OCI-LY3 (cell line): ENCODE measurements around the gene SLC12A8.

Experiments used
- H2AFZ ChIP-seq: fragments of 200-600, 300-600 bp; shearing (Covaris generic); 2 replicates; pipeline ENCODE4 v1.6.0; 2014; ENCODE audit warnings: antibody characterized with exemption, low read depth, low read length
- H3K27ac ChIP-seq: fragments of 200-600, 300-600 bp; sonication (generic); 2 replicates; pipeline ENCODE4 v1.5.1; 2014; ENCODE audit warnings: mild to moderate bottlenecking, low read length, moderate library complexity, mixed read lengths
- H3K27me3 ChIP-seq: fragments of 200-600, 300-600 bp; sonication (generic); 2 replicates; pipeline ENCODE4 v1.6.1; 2014; ENCODE audit warnings: low read depth, low read length, mixed read lengths
- H3K36me3 ChIP-seq: fragments of 200-600, 300-600 bp; sonication (generic); replicated peaks from 2 replicates; pipeline ENCODE3; 2014; ENCODE audit warnings: low read depth, low read length, mixed read lengths
- H3K4me1 ChIP-seq: fragments of 300-600, 200-600 bp; sonication (generic); 2 replicates; pipeline ENCODE4 v1.6.1; 2014; ENCODE audit warnings: low read length, mixed read lengths
- H3K4me2 ChIP-seq: fragments of 200-600, 300-600 bp; sonication (generic); 2 replicates; pipeline ENCODE4 v1.6.1; 2014; ENCODE audit warnings: low read length, mixed read lengths
- H3K4me3 ChIP-seq: fragments of 300-600, 200-600 bp; sonication (generic); 2 replicates; pipeline ENCODE4 v1.5.1; 2014; ENCODE audit warnings: antibody characterized with exemption, mild to moderate bottlenecking, low read length, moderate library complexity
- H3K79me2 ChIP-seq: fragments of 300-600, 200-600 bp; shearing (Covaris generic); 2 replicates; pipeline ENCODE4 v1.6.1; 2014; ENCODE audit warnings: mild to moderate bottlenecking, low read length, mixed read lengths
- H3K9ac ChIP-seq: fragments of 300-600, 200-600 bp; shearing (Covaris generic); 2 replicates; pipeline ENCODE4 v1.6.0; 2014; ENCODE audit warnings: mild to moderate bottlenecking, low read length, moderate library complexity
- H3K9me3 ChIP-seq: fragments of 200-600, 300-600 bp; shearing (Covaris generic); 2 replicates; pipeline ENCODE4 v1.6.1; 2014; ENCODE audit warnings: low read length, mixed read lengths; ENCODE audit not compliant: insufficient read depth
- H4K20me1 ChIP-seq: fragments of 200-600, 300-600 bp; sonication (generic); 2 replicates; pipeline ENCODE4 v1.6.1; 2016; ENCODE audit warnings: low read length, mixed read lengths; ENCODE audit not compliant: insufficient read depth
- CTCF ChIP-seq: fragments of 200-600, 300-600 bp; sonication (generic); IDR thresholded peaks from 2 replicates; pipeline ENCODE4 v1.5.1; 2014; ENCODE audit warnings: antibody characterized with exemption, low read length, low read depth
- EZH2phosphoT487 ChIP-seq: fragments of 200-600 bp; shearing (Covaris generic); IDR thresholded peaks from 2 replicates; pipeline ENCODE4 v1.6.1; 2018; ENCODE audit warnings: antibody characterized with exemption, mixed run types, low read depth

Gene SLC12A8

DNA sequence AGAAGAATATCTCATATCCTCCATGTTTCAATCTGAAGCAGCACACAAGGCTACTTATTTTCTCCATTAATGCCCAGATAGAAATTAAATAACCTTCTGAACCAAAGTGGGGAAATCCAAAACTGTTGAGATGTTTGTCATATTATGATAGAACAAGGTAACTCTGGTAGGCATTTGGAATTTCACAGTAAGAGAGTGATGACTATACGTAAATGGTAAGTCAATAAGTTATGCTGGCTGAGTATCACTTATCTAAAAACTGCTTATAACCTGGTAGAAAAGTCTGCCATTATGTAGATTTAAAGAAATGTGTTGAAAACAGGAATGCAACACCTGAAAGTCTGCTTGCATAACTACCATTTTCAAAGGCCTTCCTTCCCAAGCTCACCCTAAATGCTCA, 17.2 kb upstream of the SLC12A8 start:
- Histone ChIP-seq H3K27ac (no peak overlapping the region), H3K4me3 (no peak overlapping the region), H3K27me3 (no peaks in the 10 kb centered on the region), H2AFZ (no peak overlapping the region), H3K79me2 (no peaks in the 10 kb centered on the region), H3K36me3 (peaks cover 14% of the 10 kb centered on the region), H4K20me1 (no peaks in the 10 kb centered on the region), H3K9ac (no peak overlapping the region), H3K4me1 (no peaks in the 10 kb centered on the region), H3K4me2 (no peak overlapping the region), H3K9me3 (no peaks in the 10 kb centered on the region)
- TF ChIP-seq EZH2phosphoT487 (no peak), CTCF (no peak)

- H3K79me2 ChIP-seq: no peaks in the 10 kb centered on the region
- H3K4me2 ChIP-seq: no peak overlapping the region
- peaks cover 14% of the 10 kb centered on the region for H3K36me3 ChIP-seq
- no peak overlapping the region for H3K4me3 ChIP-seq
- no peaks in the 10 kb centered on the region for H3K4me1 ChIP-seq
- H3K9me3 ChIP-seq: no peaks in the 10 kb centered on the region
- H3K27ac ChIP-seq: no peak overlapping the region
- no peak for TF ChIP-seq CTCF
- TF ChIP-seq EZH2phosphoT487: no peak
- H3K9ac ChIP-seq: no peak overlapping the region
- no peak overlapping the region for H2AFZ ChIP-seq
- no peaks in the 10 kb centered on the region for H3K27me3 ChIP-seq
- H4K20me1 ChIP-seq: no peaks in the 10 kb centered on the region
Observed at GRCh38 chr3:125229168-125229567, 16.6 kb upstream of the SLC12A8 start.

GRCh38 chr3:125221831-125222230, 9.3 kb upstream of the SLC12A8 start:
- Histone ChIP-seq H3K79me2 (no peaks in the 10 kb centered on the region), H3K27me3 (no peaks in the 10 kb centered on the region), H3K36me3 (no peaks in the 10 kb centered on the region), H3K4me2 (no peak overlapping the region), H3K9me3 (no peaks in the 10 kb centered on the region), H3K27ac (no peak overlapping the region), H4K20me1 (no peaks in the 10 kb centered on the region), H3K9ac (no peak overlapping the region), H3K4me3 (no peak overlapping the region), H3K4me1 (no peaks in the 10 kb centered on the region), H2AFZ (no peak overlapping the region)
- TF ChIP-seq CTCF: no peak
- TF ChIP-seq EZH2phosphoT487: no peak

DNA sequence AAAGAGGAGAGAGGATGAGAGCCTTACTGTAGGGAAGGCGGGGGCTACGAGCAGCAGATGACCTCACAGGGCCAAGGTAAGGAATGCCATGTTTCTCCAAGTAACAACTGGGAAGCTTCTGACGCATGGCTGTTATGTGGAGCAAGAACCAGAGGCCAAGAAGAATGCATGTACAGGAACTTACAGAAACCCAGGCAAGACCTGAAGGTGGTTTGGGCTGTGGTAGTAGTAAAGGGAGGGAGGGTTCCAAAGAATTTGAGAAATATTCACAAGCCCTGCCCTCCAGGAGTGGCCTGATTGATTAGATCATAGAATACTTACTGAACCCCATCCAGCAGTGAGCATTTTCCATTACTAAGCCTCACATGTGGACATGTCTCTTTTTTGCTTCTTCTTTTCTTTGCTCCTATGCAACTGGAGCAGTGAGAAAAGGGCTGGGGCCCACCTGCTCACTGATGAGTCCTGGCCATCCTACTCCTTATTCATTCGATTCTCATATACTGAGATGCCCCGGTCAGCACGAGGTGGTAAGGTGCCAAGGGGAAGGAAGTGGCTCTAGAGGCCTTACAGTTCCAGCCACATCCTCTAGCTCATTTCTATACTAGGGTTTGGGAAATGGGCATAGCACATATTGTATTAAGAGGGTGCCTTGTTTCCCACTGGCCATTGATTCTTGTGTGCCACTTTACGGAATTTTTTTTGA, 8.3 kb upstream of the SLC12A8 start:
- Histone ChIP-seq H3K4me2 (no peak overlapping the region), H3K79me2 (no peaks in the 10 kb centered on the region)

More for the DNA sequence above, 8.3 kb upstream of the SLC12A8 start:
- H3K27ac ChIP-seq: no peak overlapping the region
- H3K9ac ChIP-seq: no peak overlapping the region
- no peak overlapping the region for H2AFZ ChIP-seq
- no peaks in the 10 kb centered on the region for H3K36me3 ChIP-seq
- H3K27me3 ChIP-seq: no peaks in the 10 kb centered on the region
- TF ChIP-seq EZH2phosphoT487 (no peak), CTCF (no peak)
- no peaks in the 10 kb centered on the region for H3K4me1 ChIP-seq
- no peaks in the 10 kb centered on the region for H3K9me3 ChIP-seq
- no peak overlapping the region for H3K4me3 ChIP-seq
- H4K20me1 ChIP-seq: no peaks in the 10 kb centered on the region
